ENCODE results near the gene CAVIN3. TPM values are rescaled to one million over a fixed set of nuclear protein-coding genes. Genes with fewer than 3 reads are reported as not detected.

The CAVIN3 gene
- total and polyA plus RNA-seq, 2 of the 4 experiments (the other 2 are of a cell fraction), result 112 to 185 TPM

DNA sequence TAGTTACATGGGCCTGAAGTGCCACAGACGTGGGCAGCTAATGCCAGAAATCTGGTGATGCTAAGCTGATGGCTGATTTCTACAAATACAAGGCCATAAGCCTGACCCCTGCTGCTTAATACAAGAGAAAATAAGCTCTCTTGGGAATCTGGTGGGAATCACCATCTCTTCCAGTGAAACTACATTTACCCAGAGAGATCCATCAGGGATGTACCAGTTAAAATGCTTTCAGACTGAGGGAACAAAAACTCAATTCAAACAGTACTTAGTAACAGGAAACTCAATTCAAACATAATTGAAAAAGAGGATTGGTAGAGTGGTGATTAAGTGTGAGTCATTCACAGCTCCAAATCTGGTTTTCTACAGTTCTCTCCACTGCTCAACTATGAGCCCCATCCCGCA is 1.7 kb upstream of the CAVIN3 start:
- Histone ChIP-seq H3K9me3 (ENCODE audit: control insufficient read depth, insufficient read depth, low read length) (no peaks in the 10 kb centered on the region), H2BK120ac (ENCODE audit: low read depth, low read length) (peak overlapping the region; percentile 97), H3K36me3 (ENCODE audit: control insufficient read depth, insufficient read depth, low read length) (peaks cover 6% of the 10 kb centered on the region), H3K9me1 (ENCODE audit: insufficient read depth, low read length) (peaks cover 4% of the 10 kb centered on the region), H3K79me1 (ENCODE audit: low read depth in 1 of 2, low read length in 2 of 2) (peaks cover 12 to 22% of the 10 kb centered on the region in 2 experiments; a peak in 3 of 4 replicates), H4K91ac (ENCODE audit: insufficient read depth, low read depth, low read length) (peak overlapping the region; percentile 95), H3K14ac (replicated peaks; ENCODE audit: low read depth, low read length) (peak overlapping the region; percentile 94), H3K23ac (ENCODE audit: low read depth, low read length) (peak overlapping the region; percentile 96), H3K4me1 (ENCODE audit: control insufficient read depth, insufficient read depth, low read length) (peaks cover 15% of the 10 kb centered on the region), H3K4me3 (ENCODE audit: insufficient read depth, low read depth, low read length) (no peak overlapping the region), H3K27ac (ENCODE audit: insufficient read depth, low read length) (peak overlapping the region; percentile 80), H3K27me3 (ENCODE audit: control insufficient read depth, insufficient read depth, low read length) (no peaks in the 10 kb centered on the region), H3K56ac (ENCODE audit: extremely low read depth, insufficient read depth, low read length) (peak overlapping the region; percentile 86), H4K8ac (ENCODE audit: low read depth in 2 of 2, low read length in 2 of 2) (peak overlapping the region; percentile 94 to 96), H2AK9ac (replicated peaks; ENCODE audit: low read depth, low read length, poor library complexity) (peak overlapping the region; percentile 0), H3K4me2 (ENCODE audit: low read depth, low read length) (peak overlapping the region; percentile 13; the same call in 1 of the 2 replicates), H2BK5ac (ENCODE audit: low read depth, low read length, poor library complexity, severe bottlenecking) (peak overlapping the region; percentile 97), H2AFZ (replicated peaks; ENCODE audit: low read length, poor library complexity) (peak overlapping the region; percentile 39), H2AK5ac (ENCODE audit: low read depth, low read length) (peak overlapping the region; percentile 87), H3K18ac (ENCODE audit: low read depth, low read length) (peak overlapping the region; percentile 83), H4K20me1 (ENCODE audit: insufficient read depth, low read length) (no peaks in the 10 kb centered on the region), H3K4ac (ENCODE audit: low read depth, low read length) (peak overlapping the region; percentile 97), H3K9ac (ENCODE audit: low read depth, low read length) (peak overlapping the region; percentile 33; the same call in 1 of the 2 replicates), H4K5ac (ENCODE audit: low read depth, low read length) (peak overlapping the region; percentile 65), H2BK15ac (ENCODE audit: low read depth, low read length) (peak overlapping the region; percentile 93), H2BK20ac (ENCODE audit: low read depth, low read length) (peak overlapping the region; percentile 90)
- dilution Hi-C loops (cut with HindIII; ENCODE audit: low sequenced_read_pairs, unreplicated experiment), result no loop called here
- CTCF ChIA-PET, result interaction anchor here (1.0 to 2.2 kb wide), 3 partner anchors 31 to 57 kb away, joined by 3 to 18 read pairs (median 4); no protein-coding TSS in a partner anchor
- BruUV-seq (replicated peaks), result no TSS peak
- intact Hi-C loops (cut with micrococcal nuclease), result loop anchor here (1.0 to 2.0 kb wide), 2 partner anchors 31 to 151 kb away; partner anchors contain the start of gene TRIM3
- peak; percentile 82 for DNase-seq
- TF ChIP-seq RCOR1 (IDR thresholded peaks at IDR 0.05; ENCODE audit: insufficient replicate concordance, low read length), result no peak
- TF ChIP-seq, protein P1, sequence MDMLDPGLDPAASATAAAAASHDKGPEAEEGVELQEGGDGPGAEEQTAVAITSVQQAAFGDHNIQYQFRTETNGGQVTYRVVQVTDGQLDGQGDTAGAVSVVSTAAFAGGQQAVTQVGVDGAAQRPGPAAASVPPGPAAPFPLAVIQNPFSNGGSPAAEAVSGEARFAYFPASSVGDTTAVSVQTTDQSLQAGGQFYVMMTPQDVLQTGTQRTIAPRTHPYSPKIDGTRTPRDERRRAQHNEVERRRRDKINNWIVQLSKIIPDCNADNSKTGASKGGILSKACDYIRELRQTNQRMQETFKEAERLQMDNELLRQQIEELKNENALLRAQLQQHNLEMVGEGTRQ (IDR thresholded peaks at IDR 0.05; ENCODE audit: low read depth, low read length), result no peak
- no peak for TF ChIP-seq CEBPB (IDR thresholded peaks at IDR 0.05; ENCODE audit: low read depth, low read length)
- peak; percentile 49 for TF ChIP-seq FOS (IDR thresholded peaks at IDR 0.05; ENCODE audit: low read depth, low read length)
- POLR2A ChIA-PET (ENCODE audit: unreplicated experiment), result interaction anchor here (0.7 kb wide), 1 partner anchor 35 kb away, joined by 6 read pairs; no protein-coding TSS in a partner anchor
- in situ Hi-C loops (cut with MboI; ENCODE audit: low sequenced_read_pairs), result loop anchor here (25.0 kb wide), 1 partner anchor 710 kb away; no protein-coding TSS in a partner anchor
- no CpG with 5 or more reads among the region's 2 CpGs for WGBS, 2 experiments (ENCODE audit: extremely low coverage in 2 of 2, insufficient read length in 1 of 2)
- ATAC-seq (ENCODE audit: low read depth), result peak; percentile 2; the same call in 1 of the 2 replicates
